Gastrocnemius medialis (tissue), 4 donors: ENCODE data around the gene KRTAP20-1. TPM values are rescaled to one million over a fixed set of nuclear protein-coding genes. Genes with fewer than 3 reads are reported as not detected.

Source experiments
- ATAC-seq, 2 donors: fragments of 150-250 bp; one replicate each; pipeline ENCODE4 v1.9.1; 2016
- DNase-seq, 2 donors: peaks; one replicate each; pipeline ENCODE4 v3.0.0-alpha.2; 2019
- H3K27ac ChIP-seq, 4 donors: fragments of 200-600 bp; sonication (generic); 1 replicate in 1 of 4; 2 replicates in 3 of 4; pipeline ENCODE4 v1.5.1; 2016 to 2018; ENCODE audit warnings: mild to moderate bottlenecking in 2 of 4, moderate library complexity in 1 of 4
- H3K27me3 ChIP-seq, 3 donors: fragments of 200-600 bp; sonication (generic) in 2 of 3; 1 replicate in 1 of 3; 2 replicates in 2 of 3; pipeline versions ENCODE4 v1.5.1 to v1.6.0; 2016 to 2019; ENCODE audit warnings: mild to moderate bottlenecking in 1 of 3, moderate library complexity in 1 of 3
- H3K36me3 ChIP-seq, 2 donors: fragments of 200-600 bp; sonication (generic) in 1 of 2; one replicate each; pipeline ENCODE4 v1.5.1; 2017 to 2018
- H3K4me1 ChIP-seq, 2 donors: fragments of 200-600 bp; sonication (generic) in 1 of 2; one replicate each; pipeline ENCODE4 v1.5.1; 2016 to 2017; ENCODE audit warnings: mild to moderate bottlenecking in 2 of 2
- H3K4me3 ChIP-seq, 4 donors: fragments of 200-600 bp; sonication (generic) in 3 of 4; 1 replicate in 1 of 4; 2 replicates in 3 of 4; pipeline ENCODE4 v1.5.1; 2016 to 2019; ENCODE audit warnings: mild to moderate bottlenecking in 2 of 4
- H3K9me3 ChIP-seq, 3 donors: fragments of 200-600 bp; sonication (generic) in 2 of 3; 1 replicate in 1 of 3; 2 replicates in 2 of 3; pipeline ENCODE4 v1.5.1; 2016 to 2019
- CTCF ChIP-seq, 5 experiments: fragments of 450-650 bp in 3 of 5; fragments of 200-600 bp in 2 of 5; sonication (generic) in 2 of 5; IDR thresholded peaks in 4 of 5; conservative IDR thresholded peaks in 1 of 5; 1 replicate in 4 of 5; 2 replicates in 1 of 5; pipeline ENCODE4 v1.5.1; 2016 to 2019; ENCODE audit warnings: antibody characterized with exemption in 5 of 5, mild to moderate bottlenecking in 3 of 5, moderate library complexity in 3 of 5
- POLR2A ChIP-seq, 2 donors: fragments of 450-650 bp; IDR thresholded peaks; one replicate each; pipeline ENCODE4 v1.6.1; 2017; ENCODE audit warnings: antibody characterized with exemption in 2 of 2, mild to moderate bottlenecking in 2 of 2, moderate library complexity in 2 of 2
- in situ Hi-C, 4 donors: fragments of 200-750 bp; cut with MboI; loops; one replicate each; pipeline versions ENCODE4 v1.15.0 to v1.8.0; 2017; ENCODE audit warnings: low sequenced_read_pairs in 4 of 4
- intact Hi-C: fragments of 100-400 bp; cut with DNase I; formaldehyde crosslinking; loops from one replicate; pipeline ENCODE4 v1.15.1; 2023; ENCODE audit warnings: low total_unique reads
- total RNA-seq, 4 donors: library from RNA; depleted of rRNA; stranded (reverse); fragments of >200 nt; gene quantifications; one replicate each; pipeline versions ENCODE4 v1.1.0 to v1.2.3, GENCODE V29; 2016

The KRTAP20-1 gene
- total RNA-seq, 4 donors from 2014 or later: not detected

DNA sequence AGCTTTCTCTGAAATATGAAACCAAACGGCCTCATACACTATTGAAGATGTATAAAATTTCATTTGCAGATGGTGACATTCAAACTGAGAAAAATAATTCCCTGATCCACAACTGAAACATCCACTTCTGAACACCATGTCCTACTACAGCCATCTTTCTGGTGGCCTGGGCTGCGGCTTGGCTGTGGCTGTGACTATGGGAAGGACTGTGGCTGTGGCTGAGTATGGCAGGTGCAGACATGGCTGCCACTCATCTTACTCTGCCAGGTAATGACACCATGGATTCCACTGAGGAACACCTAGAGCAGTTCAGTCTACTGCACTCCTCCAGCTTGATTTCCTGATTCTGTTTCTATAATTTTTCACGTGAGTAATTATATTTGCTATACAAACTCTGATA lies 4.3 kb downstream of the KRTAP20-1 start, which contains the start of gene KRTAP20-4:
TSS of gene KRTAP20-4 (plus strand) at position 106 of the 400 bp plus-strand sequence.
- intact Hi-C loops (no loop called here), in situ Hi-C loops (no loop called here)
- TF ChIP-seq CTCF (IDR thresholded peaks at IDR 0.05 in 4 of 5, conservative IDR thresholded peaks at IDR 0.05 in 1 of 5) (no peak), POLR2A (IDR thresholded peaks at IDR 0.05) (no peak)
- no peak within 1 kb of the TSS for H3K27ac ChIP-seq
- no peak within 1 kb of the TSS for H3K4me3 ChIP-seq
- no peak for ATAC-seq
- DNase-seq: no peak
- H3K27me3 ChIP-seq: no peaks in the 10 kb centered on the region
- H3K9me3 ChIP-seq: no peaks in the 10 kb centered on the region
- H3K4me1 ChIP-seq: no peaks in the 10 kb centered on the region
- no peaks in the 10 kb centered on the region for H3K36me3 ChIP-seq

DNA sequence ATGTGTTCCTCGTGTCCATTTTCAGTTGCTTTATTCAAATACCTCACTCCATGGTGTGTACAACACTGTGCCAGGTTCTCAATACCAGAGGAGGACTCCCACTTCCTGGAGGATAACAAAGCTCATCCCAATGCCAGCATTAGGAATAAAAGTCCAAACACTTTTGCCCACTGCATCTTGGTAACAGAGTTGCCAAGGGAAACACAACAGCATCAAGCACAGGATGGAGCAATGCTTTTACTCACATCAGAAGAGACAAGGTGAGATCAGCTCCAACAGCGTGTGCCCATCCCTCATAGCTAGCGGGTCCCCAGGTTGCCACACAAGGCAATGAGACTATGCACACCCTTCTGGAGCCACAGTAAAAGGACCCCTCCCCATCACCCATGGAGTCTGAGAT lies 7.1 kb downstream of the KRTAP20-1 start:
- H3K9me3 ChIP-seq: no peaks in the 10 kb centered on the region
- no peaks in the 10 kb centered on the region for H3K36me3 ChIP-seq
- no peak overlapping the region for H3K27ac ChIP-seq
- no peaks in the 10 kb centered on the region for H3K4me1 ChIP-seq
- no peaks in the 10 kb centered on the region for H3K27me3 ChIP-seq
- ATAC-seq (no peak), DNase-seq (no peak)
- H3K4me3 ChIP-seq: no peak overlapping the region
- no peak for TF ChIP-seq POLR2A (IDR thresholded peaks at IDR 0.05)
- no peak for TF ChIP-seq CTCF (IDR thresholded peaks at IDR 0.05 in 4 of 5, conservative IDR thresholded peaks at IDR 0.05 in 1 of 5)
- in situ Hi-C loops: no loop called here
- intact Hi-C loops: no loop called here

- no peak for ATAC-seq
- Histone ChIP-seq H3K9me3 (no peaks in the 10 kb centered on the region), H3K4me1 (no peaks in the 10 kb centered on the region), H3K36me3 (no peaks in the 10 kb centered on the region), H3K27ac (no peak overlapping the region), H3K4me3 (no peak overlapping the region), H3K27me3 (no peaks in the 10 kb centered on the region)
- intact Hi-C loops (no loop called here), in situ Hi-C loops (no loop called here)
- no peak for DNase-seq
- TF ChIP-seq POLR2A (IDR thresholded peaks at IDR 0.05): no peak
- TF ChIP-seq CTCF (IDR thresholded peaks at IDR 0.05 in 4 of 5, conservative IDR thresholded peaks at IDR 0.05 in 1 of 5): no peak
Measured at GRCh38 chr21:30625449-30626165, 9.4 kb downstream of the KRTAP20-1 start.

- no peaks in the 10 kb centered on the region for H3K4me1 ChIP-seq
- TF ChIP-seq CTCF (IDR thresholded peaks at IDR 0.05 in 4 of 5, conservative IDR thresholded peaks at IDR 0.05 in 1 of 5) (no peak), POLR2A (IDR thresholded peaks at IDR 0.05) (no peak)
- intact Hi-C loops: no loop called here
- no peak for DNase-seq
- H3K4me3 ChIP-seq: no peak overlapping the region
- in situ Hi-C loops: no loop called here
- H3K36me3 ChIP-seq: no peaks in the 10 kb centered on the region
- H3K27me3 ChIP-seq: no peaks in the 10 kb centered on the region
- H3K27ac ChIP-seq: no peak overlapping the region
- no peak for ATAC-seq
- no peaks in the 10 kb centered on the region for H3K9me3 ChIP-seq
Measured at GRCh38 chr21:30628109-30628508, 11.9 kb downstream of the KRTAP20-1 start.

- ATAC-seq (no peak), DNase-seq (no peak)
- H3K27me3 ChIP-seq: no peaks in the 10 kb centered on the region
- no peaks in the 10 kb centered on the region for H3K4me1 ChIP-seq
- no peaks in the 10 kb centered on the region for H3K9me3 ChIP-seq
- no peak overlapping the region for H3K4me3 ChIP-seq
- in situ Hi-C loops: no loop called here
- H3K27ac ChIP-seq: no peak overlapping the region
- intact Hi-C loops: no loop called here
- TF ChIP-seq CTCF (IDR thresholded peaks at IDR 0.05 in 4 of 5, conservative IDR thresholded peaks at IDR 0.05 in 1 of 5) (no peak), POLR2A (IDR thresholded peaks at IDR 0.05) (no peak)
- H3K36me3 ChIP-seq: no peaks in the 10 kb centered on the region
Measured at GRCh38 chr21:30629200-30629599, 13.0 kb downstream of the KRTAP20-1 start.
